ENCODE measurements around the gene NCAM1. TPM values are rescaled to one million over a fixed set of nuclear protein-coding genes. Genes with fewer than 3 reads are reported as not detected.
A peak's percentile ranks its signal among the peaks of the same experiment; 100 is the strongest.

The NCAM1 gene
- total and polyA plus RNA-seq, 9 of the 15 experiments (the other 6 are each of a cell fraction or from before 2014, with no cell fraction given), result 0.09 to 0.23 TPM; not detected in 7

DNA sequence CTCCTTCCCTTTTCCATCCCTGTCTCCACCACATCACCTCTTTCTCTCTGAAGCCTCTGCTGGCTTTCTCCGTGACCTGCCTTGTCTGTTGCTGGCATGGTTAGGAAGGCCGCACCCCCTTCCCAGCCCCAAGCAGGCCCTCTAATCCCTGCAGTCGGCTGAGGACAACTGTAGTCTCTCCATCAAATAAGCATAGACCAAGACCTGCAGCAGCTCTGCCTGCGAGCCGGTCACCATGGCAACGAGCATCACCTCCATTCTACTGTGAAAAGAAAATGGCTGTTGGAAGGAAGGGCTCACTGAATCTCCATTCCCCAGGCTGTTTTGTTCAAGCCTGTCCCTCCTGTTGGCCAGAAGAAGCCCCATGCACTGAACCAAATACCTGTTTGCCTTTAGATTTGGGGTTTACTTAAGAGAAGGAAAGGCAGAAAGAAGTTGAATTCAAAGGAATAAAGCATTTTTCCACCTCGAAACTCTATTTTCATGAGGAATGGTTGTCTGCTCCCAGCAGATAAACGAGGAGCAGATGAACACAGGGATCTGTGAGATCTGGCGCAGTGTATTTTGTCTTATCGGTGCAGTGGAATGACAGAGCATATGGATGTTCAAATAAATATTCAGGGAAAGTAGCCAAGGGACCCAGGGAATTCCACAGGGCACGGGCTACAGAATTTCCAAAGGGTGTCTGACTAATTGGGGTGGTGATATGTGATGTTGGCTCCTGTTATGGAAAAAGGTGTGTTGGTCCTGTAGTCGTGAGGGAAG is 240.0 kb downstream of the NCAM1 start:
- Histone ChIP-seq H3K27me3 (ENCODE audit: control insufficient read depth in 2 of 2, insufficient read depth in 2 of 2, low read length in 2 of 2) (peaks cover 12 to 36% of the 10 kb centered on the region in 2 experiments), H3K4me2 (ENCODE audit: insufficient read depth, low read length) (no peak overlapping the region), H3K27ac (ENCODE audit: extremely low read depth, low read depth, low read length) (no peak overlapping the region), H3K9ac (ENCODE audit: insufficient read depth in 1 of 2, low read depth in 2 of 2, low read length in 2 of 2) (no peak overlapping the region), H3K9me1 (ENCODE audit: control insufficient read depth, insufficient read depth, low read length) (no peaks in the 10 kb centered on the region), H3K4me1 (replicated peaks in 1 of 2; ENCODE audit: control insufficient read depth in 2 of 2, insufficient read depth in 2 of 2, low read length in 2 of 2) (no peaks in the 10 kb centered on the region), H4K20me1 (replicated peaks; ENCODE audit: control insufficient read depth, insufficient read depth, low read length) (no peaks in the 10 kb centered on the region), H3K79me2 (ENCODE audit: control insufficient read depth, insufficient read depth, low read length) (no peaks in the 10 kb centered on the region), H3K4me3 (no peak overlapping the region), H2AFZ (ENCODE audit: low read depth, low read length) (no peak overlapping the region), H3K9me3 (replicated peaks; ENCODE audit: control insufficient read depth, insufficient read depth, low read depth, low read length) (no peaks in the 10 kb centered on the region), H3K36me3 (ENCODE audit: control insufficient read depth, insufficient read depth, low read length) (no peaks in the 10 kb centered on the region)
- 0% methylated on average over 11 of the region's 12 CpGs for WGBS (ENCODE audit: insufficient coverage, low coverage, missing lambda C conversion rate)
- CTCF ChIA-PET (ENCODE audit: low intra/inter-chr PET ratio), result no interaction called here
- no TSS peak for BruUV-seq (replicated peaks)
- in situ Hi-C loops (cut with MboI) (no loop called here), intact Hi-C loops (cut with micrococcal nuclease) (no loop called here)
- TF ChIP-seq RFX1 (IDR thresholded peaks at IDR 0.05) (peak; percentile 78), HNRNPLL (IDR thresholded peaks at IDR 0.05; ENCODE audit: low read depth, low read length, poor library complexity, severe bottlenecking) (no peak), ARID3A (IDR thresholded peaks at IDR 0.05; ENCODE audit: borderline replicate concordance, low read depth, low read length) (no peak), ZNF184 (CRISPR knock-in tag; IDR thresholded peaks at IDR 0.05) (no peak)
- DNase-seq (ENCODE audit: extremely low read depth in 1 of 4, low spot score in 3 of 4), result no peak
- ATAC-seq, result no peak
- POLR2A ChIA-PET, result interaction anchor here (0.6 kb wide), 1 partner anchor 73 kb away, joined by 4 read pairs; no protein-coding TSS in a partner anchor
- FAIRE-seq, result no peak

Data from K562 (cell line).